Sigmoid colon (tissue), 4 donors: ENCODE data around the gene IL17RD.

ENCODE experiments used
- EP300 ChIP-seq, 4 donors: sonication (generic); formaldehyde crosslinking; IDR thresholded peaks; one replicate each; pipeline ENCODE4 v1.6.1; 2017; ENCODE audit warnings: antibody characterized with exemption in 4 of 4
- POLR2A ChIP-seq, 2 donors: fragments of 450-650 bp; IDR thresholded peaks; one replicate each; pipeline ENCODE4 v1.6.1; 2016; ENCODE audit warnings: antibody characterized with exemption in 2 of 2, mild to moderate bottlenecking in 2 of 2, moderate library complexity in 2 of 2

GRCh38 chr3:57194641-57195040, 29.5 kb upstream of the IL17RD start:
- TF ChIP-seq EP300 (IDR thresholded peaks at IDR 0.05): no peak
- TF ChIP-seq POLR2A (IDR thresholded peaks at IDR 0.05): no peak
